NCI-H187 treated with DMSO at 0.1 percent for 48 hours (cell line): Measurements from ENCODE around the gene PTPRD.

Source experiments
- DNase-seq: peaks from one replicate; lab custom pipeline; 2025; lab: John Stamatoyannopoulos, UW

Gene PTPRD

DNA sequence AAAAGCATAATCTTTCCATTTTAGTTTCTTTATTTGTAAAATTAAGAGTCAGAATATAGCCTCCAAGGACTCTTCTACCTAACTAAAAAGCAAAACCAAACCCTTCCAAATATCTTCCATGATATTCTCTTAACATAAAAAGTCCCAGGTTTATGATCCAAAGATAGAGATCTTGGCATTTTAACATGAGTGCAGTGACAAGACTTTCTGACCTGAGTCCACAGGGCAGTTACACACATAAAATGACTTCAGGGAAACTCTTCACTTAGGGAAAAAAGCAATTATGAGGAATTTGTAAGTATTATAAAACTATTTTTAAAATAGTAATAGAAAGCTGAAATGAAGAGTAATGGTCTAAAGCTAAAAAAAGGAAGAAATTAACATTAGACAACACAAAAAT lies 2040.6 kb downstream of the PTPRD start:
- no peak for DNase-seq

DNA sequence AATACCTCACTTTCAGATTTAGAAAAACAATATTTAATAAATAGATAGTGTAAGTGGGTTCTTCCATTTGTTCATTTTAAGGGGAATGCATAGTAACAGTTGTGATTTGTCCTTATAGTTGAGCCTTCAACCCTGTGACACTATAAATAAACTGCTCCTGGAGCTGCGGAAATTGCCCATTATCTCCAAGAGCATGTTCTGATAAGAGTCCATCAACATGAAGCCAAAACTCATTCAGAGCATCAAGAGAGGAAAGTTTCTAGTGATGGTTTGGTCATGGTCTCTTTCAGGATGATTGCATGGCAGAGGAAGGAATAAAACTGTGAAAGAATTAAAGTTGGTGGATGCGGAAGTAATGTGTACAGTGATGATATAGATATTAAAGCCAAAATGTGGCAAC lies 2041.2 kb downstream of the PTPRD start:
- DNase-seq = no peak

DNA sequence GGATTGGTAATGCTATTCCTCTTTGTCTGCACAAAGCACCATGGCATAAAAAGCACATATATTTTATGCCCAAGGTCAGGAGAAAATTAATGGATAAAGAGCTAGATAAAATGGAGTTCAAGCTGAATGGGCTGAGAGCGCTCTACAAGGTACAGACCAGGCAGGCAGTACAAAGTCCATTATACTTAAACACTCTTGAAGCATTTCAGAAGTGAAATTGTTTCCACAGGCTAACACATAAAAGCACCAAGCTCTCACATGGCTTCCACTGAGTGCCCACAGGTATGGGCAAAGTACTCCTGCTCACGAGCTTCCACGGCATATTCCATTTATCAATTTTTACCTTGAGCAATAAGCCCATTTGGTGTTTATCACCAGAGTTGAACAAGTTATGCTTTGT lies 2042.0 kb downstream of the PTPRD start:
- peak; percentile 6 for DNase-seq

DNA sequence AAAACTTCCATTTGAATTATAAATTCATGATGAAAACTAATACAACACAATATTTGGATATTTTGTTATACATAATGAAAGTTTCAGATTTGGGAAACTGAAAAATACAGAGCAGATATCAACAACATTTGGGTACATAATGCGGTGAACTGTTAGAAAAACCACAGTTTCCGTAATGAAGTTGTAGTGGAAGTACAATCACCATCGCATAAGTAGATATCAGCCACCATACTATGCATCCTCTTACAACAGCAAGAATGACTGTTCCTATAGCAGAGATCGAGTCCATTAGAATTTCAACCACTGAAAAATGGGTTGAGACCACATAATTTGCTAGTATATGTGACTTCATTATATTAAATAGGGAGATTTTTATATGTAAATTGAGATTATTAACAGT lies 2043.0 kb downstream of the PTPRD start:
- DNase-seq = no peak

DNA sequence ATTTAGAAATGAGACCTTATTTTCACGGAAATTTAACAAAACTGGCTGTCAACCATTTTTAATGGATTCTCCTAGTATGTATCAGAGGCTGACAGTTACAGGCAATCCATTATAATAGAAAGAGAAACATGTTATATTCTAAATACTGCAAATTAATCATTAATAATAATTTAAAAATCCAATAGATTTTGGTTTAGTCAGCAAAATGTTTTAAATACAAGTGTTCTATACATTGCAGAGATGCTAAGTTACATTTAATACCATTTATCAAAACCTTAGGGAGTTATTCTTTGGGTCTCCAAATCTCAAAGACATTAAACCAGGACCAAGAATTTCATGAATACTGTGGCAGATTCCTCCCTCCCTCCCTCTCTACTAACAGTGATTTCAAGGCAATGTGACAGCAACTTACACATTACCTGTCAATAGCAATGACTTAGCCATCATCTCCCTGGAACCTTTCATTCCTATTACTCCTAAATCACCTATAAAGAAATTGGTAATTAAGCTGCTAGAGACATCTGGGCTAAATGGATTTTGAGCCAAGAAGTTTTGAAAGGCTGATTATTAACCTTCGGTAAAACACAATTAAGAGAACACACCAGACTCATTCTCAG lies 2044.7 kb downstream of the PTPRD start:
- no peak for DNase-seq

DNA sequence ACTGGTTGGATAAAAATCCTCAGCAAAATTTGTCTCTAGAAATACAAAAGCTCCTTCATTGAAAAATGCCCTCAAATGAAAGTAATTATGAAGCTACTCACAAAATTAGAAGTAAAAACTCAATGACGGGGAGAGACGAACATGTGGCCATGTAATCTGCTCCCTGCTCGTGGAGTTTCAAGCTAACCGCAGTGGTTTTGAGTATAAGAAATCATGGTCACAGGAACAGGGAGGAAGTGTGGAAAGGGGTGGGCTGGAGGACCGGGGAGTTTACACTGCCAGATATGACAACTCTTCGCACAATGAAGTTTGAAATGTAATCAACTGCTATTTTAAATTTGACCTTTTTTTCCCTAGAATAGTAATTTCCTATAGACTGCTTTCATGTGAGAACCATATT lies 2047.8 kb downstream of the PTPRD start:
- DNase-seq = no peak

DNA sequence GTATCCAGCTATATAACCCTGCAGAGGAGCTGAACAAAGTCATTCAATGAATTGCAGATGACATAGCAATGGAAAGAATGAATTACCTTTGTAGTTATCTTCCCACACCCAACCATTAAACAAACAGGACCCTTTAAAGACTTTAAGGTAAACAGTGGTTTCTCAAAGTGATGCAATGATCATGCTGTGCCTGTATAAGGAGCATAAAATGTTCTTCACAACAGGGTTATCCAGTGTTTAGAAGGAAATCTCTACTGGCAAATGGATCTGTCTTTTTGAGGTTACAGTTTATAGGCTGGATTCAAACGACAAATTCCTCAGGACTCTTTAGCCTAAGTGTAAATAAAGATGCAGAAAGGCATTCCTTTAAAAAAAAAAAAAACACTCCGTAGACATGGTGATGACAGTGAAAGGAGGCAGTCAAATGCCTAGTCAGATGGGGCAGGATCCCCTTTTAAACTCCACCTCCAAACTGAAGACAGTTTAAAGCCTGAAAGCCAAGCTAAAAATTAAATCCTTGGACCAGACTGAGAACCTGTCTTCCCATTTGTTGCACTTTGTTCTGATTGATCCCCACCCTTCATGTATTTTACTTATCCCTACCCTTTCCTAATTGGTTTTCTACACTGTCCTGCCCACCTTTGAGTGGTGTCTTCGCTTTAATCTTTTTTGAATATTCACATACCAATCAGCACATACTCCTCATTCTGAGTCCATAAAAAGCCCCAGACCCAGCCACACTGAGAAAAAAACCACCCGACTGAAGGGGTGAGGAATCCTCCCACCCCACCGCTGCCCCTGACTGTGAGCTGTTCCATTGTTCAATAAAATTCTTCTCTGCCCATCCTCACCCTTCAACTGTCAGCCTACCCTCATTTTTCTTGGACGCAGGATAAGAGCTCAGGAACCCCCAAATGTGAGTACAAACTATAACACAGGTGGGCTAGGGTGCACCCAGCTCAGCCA lies 2052.0 kb downstream of the PTPRD start:
- no peak for DNase-seq

- DNase-seq = no peak
Measured at GRCh38 chr9:8558176-8558575, 2054.6 kb downstream of the PTPRD start.

- no peak for DNase-seq
Measured at GRCh38 chr9:8555762-8556500, 2056.9 kb downstream of the PTPRD start.

DNA sequence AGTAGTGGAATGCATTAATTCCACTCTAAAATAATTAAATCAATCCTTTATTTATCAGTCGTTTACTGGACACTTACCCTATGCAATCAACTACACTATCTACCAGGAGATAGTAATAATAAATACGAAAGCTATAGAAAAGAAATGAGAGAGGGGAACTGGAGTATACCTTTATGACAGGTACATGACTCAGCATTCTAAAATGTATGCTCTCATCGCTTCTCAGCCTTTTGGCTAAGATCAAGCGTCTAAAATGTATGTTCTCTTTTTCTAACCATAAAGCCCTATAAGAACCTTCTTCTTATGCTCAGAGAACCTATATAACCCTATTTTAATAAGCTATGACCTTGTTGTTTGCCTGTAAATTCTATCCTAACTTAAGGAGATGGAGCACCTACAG lies 2059.4 kb downstream of the PTPRD start:
- no peak for DNase-seq

GRCh38 chr9:8552732-8553131 lies 2060.1 kb downstream of the PTPRD start:
- DNase-seq = no peak

- DNase-seq = no peak
Measured at GRCh38 chr9:8549214-8549613, 2063.6 kb downstream of the PTPRD start.

- DNase-seq = no peak
Measured at GRCh38 chr9:8543219-8543618, 2069.6 kb downstream of the PTPRD start.

DNA sequence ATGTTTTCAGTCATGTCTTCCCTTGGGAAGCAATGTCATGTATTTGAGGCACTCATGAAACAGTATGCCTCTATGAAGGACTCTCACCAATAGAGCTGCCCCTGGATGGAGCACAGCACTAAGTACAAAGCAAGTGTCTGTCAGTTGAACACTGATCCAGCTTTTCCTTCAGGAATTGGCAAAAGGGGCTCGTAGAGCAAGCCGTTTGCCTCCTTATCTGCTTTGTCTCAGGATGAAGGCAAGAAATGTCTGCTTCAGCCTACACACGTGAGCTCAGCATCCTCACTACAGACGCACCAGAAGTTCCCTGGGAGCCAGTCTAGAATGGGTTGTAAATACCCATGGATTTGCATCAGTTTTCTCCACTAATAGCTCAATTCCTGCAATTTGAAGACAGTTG lies 2070.3 kb downstream of the PTPRD start:
- no peak for DNase-seq

- no peak for DNase-seq
Measured at GRCh38 chr9:8539681-8540197, 2073.1 kb downstream of the PTPRD start.

DNA sequence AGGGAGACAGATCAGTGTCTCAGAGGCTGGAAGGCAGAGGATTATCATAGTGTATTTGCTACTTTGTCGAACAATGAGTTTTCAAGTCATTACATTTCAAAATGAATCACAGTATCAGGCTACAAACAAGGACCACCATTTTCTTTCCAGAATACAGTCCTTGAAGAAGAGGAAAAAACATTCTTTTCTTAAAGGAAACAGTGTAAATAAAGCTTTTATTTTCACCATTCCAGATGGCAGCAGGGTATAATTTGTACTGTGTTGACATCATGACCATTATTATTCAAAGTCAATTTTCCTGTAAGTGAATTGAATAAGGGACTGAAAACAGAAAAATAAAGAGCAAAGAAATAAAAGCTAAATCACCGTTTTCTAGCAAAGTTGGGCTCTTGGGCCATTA lies 2076.0 kb downstream of the PTPRD start:
- DNase-seq = no peak

DNA sequence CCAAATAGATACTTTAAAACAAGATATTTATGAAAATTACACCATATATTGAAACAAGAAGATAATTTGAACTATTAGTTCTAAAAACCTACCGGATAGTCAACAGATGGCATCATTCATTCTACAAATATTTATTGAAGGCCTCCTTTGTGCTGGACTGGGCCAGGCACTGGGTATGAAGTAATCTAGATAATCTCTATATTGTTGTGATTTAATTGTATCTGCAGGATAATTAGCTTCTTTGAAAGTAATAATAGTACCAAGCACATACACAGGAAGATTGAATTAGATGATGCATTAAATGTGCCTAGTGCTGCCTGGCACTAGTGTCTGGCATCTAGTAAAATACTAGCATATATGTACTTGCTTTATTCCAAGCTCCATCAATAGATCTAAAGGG lies 2078.0 kb downstream of the PTPRD start:
- DNase-seq = no peak

DNA sequence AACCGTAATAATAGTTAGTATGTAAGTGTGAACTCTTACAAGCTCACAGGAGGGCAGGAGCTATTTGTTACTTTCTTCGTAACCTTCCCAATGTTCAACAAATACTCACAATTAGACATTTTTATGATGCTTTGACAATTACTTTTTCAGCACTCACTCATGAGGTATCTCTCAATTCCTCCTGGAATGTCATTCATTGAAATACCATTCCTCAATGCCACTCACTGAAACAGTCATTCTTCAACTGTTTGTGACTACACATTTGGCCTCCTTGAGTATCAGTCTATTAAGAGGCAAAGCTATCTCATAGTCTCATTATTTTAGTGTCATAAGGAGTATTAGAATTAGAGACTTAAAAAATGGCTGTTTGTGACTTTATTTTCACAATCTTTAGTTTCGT lies 2079.1 kb downstream of the PTPRD start:
- no peak for DNase-seq

- DNase-seq = no peak
Measured at GRCh38 chr9:8531826-8532415, 2080.9 kb downstream of the PTPRD start.

DNA sequence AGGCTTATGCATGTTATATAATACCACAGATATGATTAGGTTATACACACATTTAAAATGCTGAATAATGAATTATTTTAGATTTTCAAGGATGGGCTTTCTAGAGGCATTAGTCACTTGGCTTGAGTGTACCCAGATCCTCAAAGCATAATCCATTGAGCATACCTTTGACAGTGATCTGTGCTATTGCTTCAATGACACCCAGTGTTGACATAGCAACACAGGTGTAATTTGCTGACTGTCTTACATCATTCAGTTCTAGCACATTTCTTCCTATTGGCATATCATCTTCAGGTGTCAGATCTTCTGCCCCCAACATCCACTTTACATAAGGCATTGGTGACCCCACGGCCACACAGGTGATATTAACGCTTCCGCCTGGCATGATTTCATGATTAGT lies 2091.7 kb downstream of the PTPRD start:
- no peak for DNase-seq

- DNase-seq = no peak
Measured at GRCh38 chr9:8515748-8516147, 2097.1 kb downstream of the PTPRD start.

- DNase-seq = no peak
Measured at GRCh38 chr9:8514760-8515159, 2098.0 kb downstream of the PTPRD start.
